ENCODE data around the gene TYSND1.

- TF ChIP-seq POLR2AphosphoS5 (IDR thresholded peaks at IDR 0.05; ENCODE audit: low read depth, low read length) = no peak
- TF ChIP-seq TAF1 (IDR thresholded peaks at IDR 0.05; ENCODE audit: borderline replicate concordance, insufficient read depth, low read length) = no peak
These were observed 40.1 kb upstream of the TYSND1 start for GRCh38 chr10:70186571-70186970.
